ENCODE results near the gene GRAMD1B.

The GRAMD1B gene

DNA sequence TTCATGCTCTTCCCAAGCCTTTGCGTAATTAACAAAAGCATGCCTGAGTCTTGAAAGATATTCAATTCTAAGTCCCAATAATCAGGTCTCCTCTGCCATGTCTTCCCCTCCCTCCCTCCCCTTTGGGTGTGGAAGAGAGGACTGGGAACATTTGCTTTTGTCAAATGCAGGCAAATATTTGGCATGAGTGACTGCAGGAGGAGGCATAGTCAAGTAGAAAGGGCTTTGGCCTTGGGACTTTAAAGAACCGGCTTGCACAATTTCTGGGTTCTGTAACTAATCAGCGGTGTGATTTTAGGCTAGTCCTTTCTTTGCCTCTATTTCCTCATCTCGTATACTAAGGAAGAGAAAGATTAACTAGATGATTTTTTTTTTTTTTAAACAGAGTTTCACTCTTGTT lies 164.9 kb downstream of the GRAMD1B start:
- no peak for DNase-seq

DNA sequence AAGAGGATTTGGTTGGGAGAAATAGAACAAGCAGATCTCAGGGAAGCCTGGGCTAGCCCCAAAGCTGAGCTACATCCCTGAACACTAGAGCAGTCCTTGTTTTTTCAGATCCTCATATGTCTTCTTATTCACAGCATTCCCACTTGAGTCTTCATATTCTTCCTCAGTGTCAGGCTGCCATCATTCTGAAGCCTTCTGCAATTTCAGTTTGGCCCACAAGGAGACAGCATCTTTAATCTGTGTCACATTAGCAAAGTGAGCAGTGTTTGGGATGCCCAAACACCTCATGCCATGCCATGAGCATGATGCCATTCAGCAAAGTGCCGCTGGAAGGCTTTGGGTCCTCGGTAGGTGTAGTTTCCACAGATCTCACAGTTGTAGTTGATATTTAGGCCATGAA lies 167.8 kb downstream of the GRAMD1B start:
- no peak for DNase-seq

DNA sequence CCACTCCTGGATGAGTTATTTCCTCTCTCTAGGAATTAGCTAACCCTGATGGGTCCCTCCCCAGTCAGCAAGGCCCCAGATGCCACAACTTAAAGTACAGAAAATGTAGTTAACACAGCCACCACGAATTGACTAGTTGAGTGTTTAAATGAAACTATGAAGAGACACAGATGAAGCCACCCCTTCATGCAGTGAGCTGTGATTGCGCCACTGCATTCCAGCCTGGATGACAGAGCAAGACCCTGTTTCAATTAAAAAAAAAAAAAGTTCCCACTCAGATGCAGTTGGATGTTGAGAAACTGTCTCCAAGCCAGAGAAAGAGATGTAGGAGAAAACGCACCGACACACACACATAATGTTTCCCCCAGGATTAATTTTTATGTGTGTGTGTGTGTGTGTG lies 171.1 kb downstream of the GRAMD1B start:
- no peak for DNase-seq

DNA sequence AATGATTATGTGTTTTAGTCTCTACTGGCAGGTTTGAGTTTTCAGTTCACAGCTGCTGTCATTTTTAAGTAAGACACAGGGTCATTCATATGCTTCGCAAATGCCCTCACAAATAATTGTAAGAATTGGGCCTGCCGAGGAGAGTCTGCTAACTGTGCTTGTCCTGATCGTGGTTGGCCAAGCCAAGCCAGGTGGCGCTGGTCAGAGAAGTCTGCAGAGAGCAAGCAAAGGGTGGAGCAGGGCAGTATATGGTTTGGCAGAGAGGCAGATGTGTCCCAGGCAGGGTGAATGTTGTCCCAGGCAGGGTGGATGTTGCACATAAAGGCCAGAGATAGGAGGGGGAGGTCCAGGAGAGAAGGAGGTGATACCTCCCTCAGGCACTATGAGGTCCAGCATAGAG lies 171.7 kb downstream of the GRAMD1B start:
- DNase-seq = no peak

DNA sequence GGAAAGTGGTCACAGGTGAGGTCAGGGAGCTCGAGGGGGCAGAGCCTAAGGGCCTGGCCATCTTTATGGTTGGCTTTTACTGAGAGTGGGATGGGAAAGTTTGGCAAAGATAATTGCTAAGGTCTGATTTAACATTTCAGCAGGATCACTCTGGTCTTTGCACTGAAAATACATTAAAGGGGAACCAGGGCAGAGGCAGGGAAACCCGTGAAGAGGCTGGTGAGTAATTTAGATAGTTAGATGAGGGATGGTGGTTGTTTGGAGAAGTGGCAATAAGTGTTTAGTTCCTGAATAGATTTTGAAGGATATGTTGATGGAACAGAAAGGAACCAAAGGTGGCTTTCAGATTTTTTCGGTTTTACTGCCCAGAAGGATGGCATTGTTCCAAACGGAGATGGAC lies 173.6 kb downstream of the GRAMD1B start:
- DNase-seq = no peak

DNA sequence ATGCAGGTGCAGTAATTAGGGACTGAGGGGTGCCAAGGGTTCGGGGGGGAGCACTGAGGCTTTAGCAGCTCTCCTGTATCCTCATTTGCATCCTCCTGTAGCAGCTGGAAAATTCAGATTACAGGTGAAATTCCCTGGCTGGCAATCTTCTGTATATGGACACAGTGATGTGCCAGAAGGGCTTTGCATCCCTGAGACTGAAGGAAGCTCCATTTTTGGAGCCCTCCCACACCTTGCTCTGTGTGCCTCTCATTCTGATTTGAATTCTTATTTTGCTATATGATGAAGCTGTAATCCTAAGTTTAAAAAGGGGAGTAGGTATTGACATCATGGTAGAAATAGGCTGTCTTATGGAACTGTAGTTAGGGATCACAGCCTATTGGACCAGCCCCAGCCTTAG lies 177.7 kb downstream of the GRAMD1B start:
- no peak for DNase-seq

DNA sequence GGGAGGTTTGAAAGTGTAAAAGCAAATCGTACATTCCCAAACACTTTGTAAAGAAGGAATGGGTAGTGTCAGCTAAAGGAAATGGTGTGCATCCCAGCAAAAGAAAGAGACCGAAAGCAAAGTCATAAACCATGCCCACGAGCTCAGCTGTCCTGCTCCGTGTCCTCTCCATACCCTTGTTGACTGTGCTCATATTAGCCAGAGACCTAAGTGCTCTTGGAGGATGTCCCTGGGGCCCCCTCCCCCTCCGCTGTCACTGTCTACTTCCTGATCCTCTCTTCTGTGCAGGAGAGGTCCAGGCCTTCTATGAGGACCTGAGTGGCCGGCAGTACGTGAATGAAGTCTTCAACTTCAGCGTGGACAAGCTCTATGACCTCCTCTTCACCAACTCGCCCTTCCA lies 178.3 kb downstream of the GRAMD1B start:
- no peak for DNase-seq

DNA sequence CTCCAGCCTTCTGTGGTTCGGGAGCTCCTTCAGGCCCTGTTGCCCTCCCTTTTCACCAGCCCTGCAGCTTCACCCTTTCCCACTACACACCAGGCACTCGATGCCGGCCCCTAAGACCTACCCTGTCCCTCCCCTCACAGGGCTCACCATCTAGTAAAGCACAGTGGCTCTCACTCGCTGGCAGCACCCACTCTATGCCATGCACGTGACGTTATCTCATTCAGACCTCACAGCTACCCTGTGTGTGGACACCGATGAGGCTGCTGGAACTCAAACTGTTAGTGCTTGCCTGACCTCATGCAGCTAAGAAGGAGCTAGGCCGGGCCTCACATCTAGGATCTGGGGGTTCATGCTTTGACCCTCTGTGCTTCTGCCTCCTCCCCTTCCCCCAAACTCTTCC lies 178.9 kb downstream of the GRAMD1B start:
- no peak for DNase-seq

DNA sequence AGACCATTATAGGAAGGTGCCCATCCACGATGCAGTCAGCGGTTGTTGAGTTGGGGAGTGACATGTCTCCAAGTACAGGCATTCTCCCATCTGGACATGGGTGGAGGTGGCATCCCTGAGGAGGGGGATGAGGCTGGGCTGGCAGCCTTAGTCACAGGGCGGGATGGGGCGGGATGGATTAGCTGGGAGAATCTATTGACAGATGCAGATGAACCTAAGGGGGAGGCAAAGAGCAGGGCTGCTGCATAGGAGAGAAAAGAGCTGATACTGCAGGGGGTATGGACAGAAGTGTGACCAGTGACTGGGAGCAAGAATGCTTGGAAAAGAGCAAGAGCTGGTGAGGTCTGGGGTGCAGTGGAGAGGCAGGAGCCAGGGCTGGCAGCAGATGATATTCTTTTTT lies 181.6 kb downstream of the GRAMD1B start:
- no peak for DNase-seq

DNA sequence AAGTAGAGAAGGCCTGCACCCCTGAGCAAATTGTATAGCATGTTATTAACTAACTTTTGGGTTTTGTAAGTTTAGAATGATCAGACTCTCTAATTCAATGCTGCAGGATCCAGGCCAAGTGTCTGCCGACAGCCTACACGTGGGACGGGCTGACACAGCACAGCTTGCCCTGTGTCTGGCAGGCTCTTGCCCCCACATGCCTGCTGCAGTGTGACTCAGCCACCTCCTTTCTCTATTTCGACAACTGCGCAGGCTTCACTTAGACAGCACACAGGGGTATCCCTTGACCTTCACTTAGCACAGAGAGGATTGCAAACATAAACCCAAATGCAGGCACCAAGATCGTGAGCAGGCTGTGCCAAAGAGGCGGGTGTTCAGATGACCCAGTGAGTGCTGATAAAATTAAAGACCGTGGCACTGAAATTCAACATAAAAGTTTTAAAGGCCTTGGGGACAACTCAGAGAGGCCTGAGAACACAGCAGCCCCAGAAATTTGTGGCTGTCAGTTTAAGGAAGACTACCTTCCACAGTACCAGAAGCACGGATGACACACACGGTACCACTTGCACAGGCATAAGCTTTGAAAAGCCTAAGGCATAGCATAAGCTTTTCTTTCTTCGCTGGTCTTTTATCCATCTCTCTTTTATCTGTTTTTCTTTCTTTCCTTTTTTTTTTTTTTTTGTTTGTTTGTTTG lies 186.6 kb downstream of the GRAMD1B start:
- DNase-seq = no peak

DNA sequence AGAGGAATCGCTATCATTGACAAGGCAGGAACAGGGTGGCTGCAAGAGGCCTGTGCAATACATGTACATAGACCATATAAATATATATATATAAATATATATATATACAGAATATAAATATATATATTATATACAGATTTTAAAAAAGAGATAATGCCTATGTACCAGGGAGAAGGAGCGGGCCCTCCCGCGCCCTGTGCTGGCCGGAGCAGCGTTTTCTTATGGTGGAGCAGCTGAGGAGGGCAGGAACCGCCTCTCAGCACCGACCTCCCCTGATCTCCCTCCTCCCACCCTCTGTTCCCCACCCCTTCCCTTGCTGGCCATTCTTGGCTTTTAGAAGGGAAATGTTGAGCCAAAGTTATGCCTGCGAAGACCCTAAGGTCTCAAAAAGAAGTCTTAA lies 192.5 kb downstream of the GRAMD1B start:
- DNase-seq = no peak

DNA sequence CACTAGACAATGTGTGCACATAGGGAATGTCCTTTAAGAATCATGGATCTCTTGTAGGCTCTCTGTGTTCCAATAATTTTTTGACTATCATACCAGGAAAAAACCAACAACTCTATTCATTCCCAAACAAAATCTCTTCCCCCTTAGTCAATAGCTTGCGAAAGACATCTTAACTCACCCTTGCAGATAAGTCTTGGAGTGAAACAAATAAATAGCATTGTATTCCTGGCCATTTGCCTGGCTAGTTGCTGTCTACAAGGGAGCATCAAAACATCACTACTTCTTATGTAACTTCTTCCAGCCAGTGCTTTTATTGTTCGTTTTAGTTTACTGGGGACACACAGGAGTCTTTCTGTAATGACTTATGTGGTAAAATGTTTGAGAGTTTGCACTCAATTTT lies 194.9 kb downstream of the GRAMD1B start:
- DNase-seq = no peak

DNA sequence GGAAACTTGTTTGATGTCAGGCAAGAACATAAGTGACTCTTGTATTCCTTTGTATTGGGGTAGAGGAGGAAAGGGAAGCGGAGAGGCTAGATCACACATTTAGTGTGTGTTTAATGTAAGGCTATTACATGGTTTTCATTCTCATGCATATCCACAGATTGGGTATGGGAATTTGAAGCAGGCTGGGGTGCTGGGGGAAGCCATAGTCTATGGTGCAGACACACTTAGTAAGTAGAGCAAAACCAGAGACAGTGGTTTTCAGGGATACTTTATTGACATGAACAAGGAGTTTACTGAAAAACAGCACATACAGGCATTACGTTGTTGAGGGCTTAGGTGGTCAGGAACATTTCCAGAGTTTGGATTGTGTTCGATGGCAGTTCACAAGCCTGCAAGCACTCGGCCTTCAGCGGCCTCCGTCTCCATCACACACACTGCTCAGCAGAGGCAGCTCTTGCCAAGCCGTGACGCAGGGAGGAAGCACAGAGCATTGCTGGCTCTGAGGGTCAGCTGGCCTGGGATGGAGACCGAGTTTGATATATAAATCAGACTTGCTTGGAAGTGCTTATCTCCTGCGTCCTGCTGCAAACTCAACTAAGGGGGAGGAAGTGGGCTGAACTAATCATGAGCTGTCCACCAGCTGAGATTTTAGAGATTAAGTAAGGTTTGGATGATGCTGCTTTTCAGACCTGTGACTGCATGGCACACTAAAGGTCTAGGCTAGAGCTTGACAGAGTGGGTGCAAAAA lies 199.0 kb downstream of the GRAMD1B start:
- DNase-seq = no peak

DNA sequence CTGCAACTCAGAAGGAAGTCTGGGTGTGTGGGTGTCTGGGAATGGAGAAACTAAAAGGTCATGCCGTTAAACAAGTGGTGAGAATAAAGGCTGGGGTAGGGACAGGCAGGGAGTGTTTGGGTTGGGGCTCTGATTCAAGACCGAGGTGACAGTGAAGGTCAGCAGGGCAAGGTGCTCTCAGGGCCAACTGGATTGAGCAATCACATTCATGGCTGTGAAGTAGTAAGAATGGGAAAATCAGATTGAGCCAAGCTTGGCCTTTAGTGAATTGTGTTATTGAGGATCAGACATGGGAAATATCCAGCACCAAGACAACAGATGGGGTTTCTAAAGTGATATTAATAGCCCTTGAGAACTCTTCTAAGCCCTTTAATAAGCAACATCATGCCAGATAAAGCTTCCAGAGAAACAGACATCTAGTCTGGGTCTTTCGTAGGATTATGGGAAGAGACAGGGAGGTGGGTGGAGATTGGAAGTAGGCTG lies 200.1 kb downstream of the GRAMD1B start:
- no peak for DNase-seq

DNA sequence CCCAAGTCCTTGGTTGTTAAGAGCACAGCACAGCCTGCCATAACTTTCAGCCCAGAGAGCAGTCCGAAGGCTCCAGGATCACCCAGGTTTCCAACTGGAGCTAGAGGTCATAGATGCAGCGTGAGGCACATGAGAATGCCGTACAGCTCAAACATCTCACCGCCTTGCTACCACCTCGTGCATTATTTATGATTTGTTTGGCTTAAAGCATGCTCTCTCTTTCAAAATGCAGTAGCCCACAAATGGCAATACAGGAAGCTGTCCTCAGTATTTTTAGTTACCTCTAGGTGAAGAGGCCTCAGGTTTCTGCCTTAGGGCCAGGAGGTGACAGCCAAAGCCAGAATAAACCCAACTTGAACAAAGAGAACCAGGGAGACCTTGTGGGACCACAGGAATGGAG lies 210.0 kb downstream of the GRAMD1B start:
- no peak for DNase-seq

DNA sequence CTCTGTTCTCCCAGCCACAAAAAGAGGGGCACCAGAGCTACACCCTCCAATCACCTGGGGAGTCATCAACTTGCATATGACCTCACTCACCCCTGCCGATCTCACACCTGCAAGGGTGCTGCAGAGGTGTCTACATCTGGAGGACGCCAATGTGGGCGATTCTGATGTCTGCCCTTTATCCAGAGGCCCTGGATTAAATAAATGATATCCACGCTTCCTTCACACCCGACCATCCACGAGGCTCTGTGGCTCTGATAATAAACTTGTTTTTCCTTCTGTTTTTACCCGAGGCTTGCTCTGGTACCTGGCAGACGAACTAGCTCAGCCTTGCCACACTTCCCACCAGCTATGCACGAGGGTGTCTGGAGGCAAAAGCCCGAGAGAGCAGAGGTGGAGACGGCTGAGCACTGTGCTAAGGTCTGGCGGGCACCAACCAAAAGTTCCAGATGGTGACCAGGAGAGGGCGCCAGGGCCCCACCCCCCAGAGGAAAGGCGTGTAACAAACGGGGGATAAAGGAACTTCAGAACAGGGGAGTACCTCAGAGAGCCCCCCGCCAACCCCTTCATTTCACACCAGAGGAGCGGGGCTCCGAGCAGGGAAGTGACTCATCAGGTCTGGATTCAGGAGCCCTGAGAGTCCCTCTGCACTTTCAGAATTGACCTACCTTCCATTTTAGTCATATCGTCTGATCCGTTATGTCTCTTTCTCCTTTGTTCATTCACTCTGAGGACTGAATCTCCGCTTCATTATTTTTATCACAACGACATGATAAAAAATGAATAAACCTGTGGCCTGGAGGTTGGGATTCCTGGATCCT lies 210.8 kb downstream of the GRAMD1B start:
- no peak for DNase-seq

DNA sequence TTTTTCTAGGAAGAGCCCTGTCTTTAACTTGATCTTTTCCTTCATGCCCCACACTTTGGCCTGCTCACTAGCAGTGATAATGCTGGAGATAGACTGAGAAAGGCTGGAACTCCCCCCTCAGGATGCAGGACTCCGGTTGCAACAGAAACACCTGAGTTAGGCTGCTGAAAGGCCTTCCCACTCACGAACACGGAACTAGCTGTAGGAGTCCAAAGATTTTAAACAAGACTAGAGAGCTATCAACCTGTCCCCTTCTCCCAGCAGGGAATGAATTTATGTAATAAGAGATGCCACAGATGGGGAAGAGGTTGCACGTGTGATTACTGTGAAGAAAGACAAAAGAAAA lies 211.4 kb downstream of the GRAMD1B start:
- no peak for DNase-seq

DNA sequence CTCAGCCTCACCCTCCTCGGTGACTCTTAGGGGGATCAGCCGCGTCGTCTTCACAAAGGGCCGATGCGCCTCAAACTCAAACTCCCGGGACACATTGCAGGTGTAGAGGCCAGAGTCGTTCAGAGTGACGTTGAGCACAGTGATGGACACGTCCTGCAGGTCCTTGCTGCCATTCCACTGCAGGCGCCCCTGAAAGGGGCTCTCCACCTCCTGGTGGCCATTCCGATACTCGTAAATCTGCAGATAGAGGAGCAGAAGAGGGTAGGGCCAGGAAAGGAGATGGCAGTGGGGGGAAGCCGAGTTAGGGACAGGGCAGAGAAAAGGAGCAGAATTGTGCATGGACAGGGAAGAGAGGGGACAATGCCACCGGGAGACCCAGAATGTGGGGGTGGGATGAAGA lies 212.4 kb downstream of the GRAMD1B start:
- no peak for DNase-seq

DNA sequence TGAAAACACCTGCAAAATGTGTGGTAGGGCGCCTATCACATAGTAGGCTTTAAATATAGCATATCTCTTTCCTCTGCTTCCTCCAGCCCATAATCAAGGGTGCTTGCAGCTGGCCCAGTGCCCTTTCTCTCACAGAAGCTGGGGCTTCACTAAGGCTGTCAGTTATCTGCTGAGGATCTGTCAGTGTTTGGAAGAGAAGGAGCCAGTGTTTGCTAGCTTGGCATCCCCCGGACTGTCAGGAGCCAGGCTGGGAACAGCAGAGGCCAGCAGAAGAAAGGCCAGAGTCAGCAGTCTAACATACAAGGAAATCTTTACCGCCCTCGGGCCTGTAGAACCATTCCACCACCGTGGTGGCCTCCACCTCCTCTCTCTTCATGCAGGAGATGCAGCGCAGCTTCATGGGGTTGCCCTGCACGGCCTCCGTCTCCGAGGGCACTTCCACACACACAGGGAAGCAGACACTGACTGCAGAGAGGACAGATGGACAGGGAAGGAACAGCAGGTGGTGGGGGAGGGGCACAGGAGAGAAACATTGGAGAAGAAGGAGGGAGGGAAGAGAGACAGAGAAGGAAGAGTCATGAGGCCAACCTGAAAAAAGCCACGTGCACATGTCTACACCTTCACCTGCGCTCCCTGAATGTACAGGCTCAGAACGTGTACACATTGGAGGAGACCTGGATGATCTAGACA lies 215.4 kb downstream of the GRAMD1B start:
- no peak for DNase-seq

DNA sequence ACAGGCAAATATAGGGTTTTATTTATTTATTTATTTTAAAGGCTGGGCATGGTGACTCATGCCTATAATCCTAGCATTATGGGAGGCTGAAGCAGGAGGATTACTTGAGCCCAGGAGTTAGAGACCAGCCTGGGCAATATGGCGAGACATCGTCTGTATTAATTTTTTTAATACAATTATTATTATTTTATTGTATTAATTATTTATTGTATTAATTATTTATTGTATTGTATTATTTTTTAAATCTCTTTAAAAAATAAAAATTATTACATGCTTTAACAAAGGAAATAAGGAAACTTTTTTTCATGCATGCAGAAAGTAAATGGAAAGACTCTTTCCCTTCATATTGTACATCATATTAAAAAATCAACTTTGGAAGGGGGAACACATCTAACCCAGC lies 220.8 kb downstream of the GRAMD1B start:
- no peak for DNase-seq

DNA sequence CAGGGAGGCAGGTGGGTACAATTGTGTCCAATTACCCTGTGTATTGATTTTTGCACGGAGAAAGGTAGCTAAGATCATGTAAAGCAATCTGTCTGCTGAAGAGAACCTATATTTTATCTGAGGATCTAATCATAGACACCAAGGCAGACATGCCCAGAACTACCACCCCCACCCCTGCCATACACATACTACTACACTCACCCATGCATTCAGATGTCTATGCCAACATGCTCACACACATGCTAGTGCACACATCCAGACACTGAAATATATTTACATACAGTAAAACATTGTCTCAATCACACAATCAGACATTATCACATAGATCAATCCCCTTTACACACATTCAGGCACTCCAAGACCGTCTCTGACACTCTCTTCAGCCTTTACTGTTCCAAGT lies 222.5 kb downstream of the GRAMD1B start:
- no peak for DNase-seq

DNA sequence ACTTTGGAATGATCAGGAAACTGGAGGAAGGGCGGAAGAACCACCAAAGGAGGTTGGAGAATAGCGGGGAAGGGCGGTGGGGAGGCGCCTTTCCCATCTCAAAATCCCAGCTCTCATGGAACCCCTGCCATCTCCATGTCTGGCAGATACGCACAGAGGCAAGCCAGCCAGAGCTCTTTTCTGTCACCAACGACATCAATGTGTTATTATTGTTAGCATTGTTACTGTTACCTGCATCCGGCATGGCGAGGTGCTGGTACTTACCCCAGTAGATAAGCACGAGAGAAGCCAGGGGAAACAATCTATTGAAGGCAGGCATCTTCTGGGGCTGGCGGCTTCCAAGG lies 223.4 kb downstream of the GRAMD1B start:
- DNase-seq = no peak

DNA sequence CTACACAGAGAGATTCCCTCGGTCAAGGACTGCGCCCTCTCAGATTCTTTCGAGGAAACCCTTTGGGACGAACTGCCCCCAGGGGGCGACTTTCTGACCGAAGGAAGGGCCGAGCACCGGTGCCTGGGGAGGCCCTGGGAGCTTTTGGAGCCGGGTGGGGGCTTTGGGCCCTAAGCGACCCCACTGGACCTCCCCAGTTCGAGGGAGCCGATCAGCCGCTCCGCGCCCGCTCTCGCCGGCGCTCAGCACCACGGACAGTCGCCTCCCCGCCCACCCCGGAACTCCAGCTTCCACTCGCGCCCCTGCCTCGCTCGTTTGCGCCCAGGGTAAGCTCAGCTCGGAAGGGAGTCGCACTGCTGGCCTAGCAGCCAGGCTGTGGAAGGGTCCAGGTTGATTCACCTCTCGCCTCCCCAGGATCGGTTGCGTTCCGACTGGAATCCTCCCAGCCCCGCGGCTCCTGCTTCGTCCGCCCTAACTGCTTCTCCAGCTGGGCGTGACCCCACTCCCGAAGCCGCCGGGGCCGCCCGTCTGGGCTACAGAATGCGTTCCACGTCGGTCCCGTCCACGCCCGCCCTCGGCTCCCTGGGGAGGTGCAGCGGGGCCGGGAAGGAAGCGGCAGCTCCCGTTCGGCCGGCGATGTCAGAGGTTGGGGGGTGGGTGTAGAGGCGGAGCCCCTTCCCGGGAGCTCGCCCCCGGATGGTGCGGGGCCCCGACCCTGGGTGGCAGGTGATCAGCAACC lies 223.9 kb downstream of the GRAMD1B start:
- peak; percentile 15 for DNase-seq
